Stimulated activated CD4-positive, alpha-beta T cell treated with anti-CD3 and anti-CD28 coated beads, Interleukin-1b, Interleukin-23, amount 100 ng/mL, for 24 hours (primary cell): ENCODE measurements around the gene PER2.

ENCODE experiments used
- DNase-seq, 4 experiments: peaks; one replicate each; pipeline ENCODE4 v3.0.0-alpha.2; 2020; ENCODE audit warnings: low read depth in 4 of 4, low spot score in 1 of 4

The PER2 gene

GRCh38 chr2:238251331-238251730 is 37.1 kb downstream of the PER2 start:
- DNase-seq = no peak

GRCh38 chr2:238250896-238251295 is 37.5 kb downstream of the PER2 start:
- DNase-seq = no peak

- DNase-seq = no peak
Observed at GRCh38 chr2:238247841-238248453, 40.5 kb downstream of the PER2 start.

- DNase-seq = no peak
Observed at GRCh38 chr2:238247002-238247822, 41.2 kb downstream of the PER2 start.

GRCh38 chr2:238244151-238244550 is 44.3 kb downstream of the PER2 start:
- no peak for DNase-seq

- DNase-seq = no peak
Observed at GRCh38 chr2:238243496-238244076, 44.8 kb downstream of the PER2 start.

- DNase-seq = no peak
Observed at GRCh38 chr2:238242731-238243495, 45.5 kb downstream of the PER2 start.

GRCh38 chr2:238241970-238242369 is 46.4 kb downstream of the PER2 start:
- no peak for DNase-seq

GRCh38 chr2:238240757-238241711 is 47.4 kb downstream of the PER2 start:
- DNase-seq = no peak

GRCh38 chr2:238239863-238240756 is 48.3 kb downstream of the PER2 start, which contains the start of gene HES6:
HES6 (minus strand) TSS chr2:238240038; CDS start chr2:238239905, 133 bp downstream.
- DNase-seq = peak in 3 of 4 experiments; percentile 50 to 75 (median 57)

- DNase-seq = no peak
Observed at GRCh38 chr2:238239543-238239862, 48.9 kb downstream of the PER2 start.

- no peak for DNase-seq
Observed at GRCh38 chr2:238238766-238239542, 49.5 kb downstream of the PER2 start.

GRCh38 chr2:238238311-238238765 is 50.1 kb downstream of the PER2 start:
- no peak for DNase-seq

GRCh38 chr2:238237431-238238135 is 50.8 kb downstream of the PER2 start:
- no peak for DNase-seq

- DNase-seq = no peak
Observed at GRCh38 chr2:238236571-238236970, 51.8 kb downstream of the PER2 start.

- DNase-seq = no peak
Observed at GRCh38 chr2:238235856-238236255, 52.6 kb downstream of the PER2 start.

- no peak for DNase-seq
Observed at GRCh38 chr2:238235331-238235732, 53.1 kb downstream of the PER2 start.

- no peak for DNase-seq
Observed at GRCh38 chr2:238233625-238234024, 54.8 kb downstream of the PER2 start.
